ENCODE data around the gene GLB1L.

The GLB1L gene

GRCh38 chr2:219218732-219219701, 26.2 kb downstream of the GLB1L start, which contains the start of gene ABCB6:
Gene ABCB6 (minus strand): TSS chr2:219218958. CDS start chr2:219218673, 285 bp downstream.
- TF ChIP-seq, protein P1, sequence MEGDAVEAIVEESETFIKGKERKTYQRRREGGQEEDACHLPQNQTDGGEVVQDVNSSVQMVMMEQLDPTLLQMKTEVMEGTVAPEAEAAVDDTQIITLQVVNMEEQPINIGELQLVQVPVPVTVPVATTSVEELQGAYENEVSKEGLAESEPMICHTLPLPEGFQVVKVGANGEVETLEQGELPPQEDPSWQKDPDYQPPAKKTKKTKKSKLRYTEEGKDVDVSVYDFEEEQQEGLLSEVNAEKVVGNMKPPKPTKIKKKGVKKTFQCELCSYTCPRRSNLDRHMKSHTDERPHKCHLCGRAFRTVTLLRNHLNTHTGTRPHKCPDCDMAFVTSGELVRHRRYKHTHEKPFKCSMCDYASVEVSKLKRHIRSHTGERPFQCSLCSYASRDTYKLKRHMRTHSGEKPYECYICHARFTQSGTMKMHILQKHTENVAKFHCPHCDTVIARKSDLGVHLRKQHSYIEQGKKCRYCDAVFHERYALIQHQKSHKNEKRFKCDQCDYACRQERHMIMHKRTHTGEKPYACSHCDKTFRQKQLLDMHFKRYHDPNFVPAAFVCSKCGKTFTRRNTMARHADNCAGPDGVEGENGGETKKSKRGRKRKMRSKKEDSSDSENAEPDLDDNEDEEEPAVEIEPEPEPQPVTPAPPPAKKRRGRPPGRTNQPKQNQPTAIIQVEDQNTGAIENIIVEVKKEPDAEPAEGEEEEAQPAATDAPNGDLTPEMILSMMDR (IDR thresholded peaks at IDR 0.05; ENCODE audit: low read depth, low read length), result no peak
- H3K4me3 ChIP-seq (ENCODE audit: low read depth, low read length), result peak within 1 kb of the TSS; percentile 65

GRCh38 chr2:219218217-219218731, 27.0 kb downstream of the GLB1L start:
- TF ChIP-seq, protein P1 (IDR thresholded peaks at IDR 0.05; ENCODE audit: low read depth, low read length), result no peak
- H3K4me3 ChIP-seq (ENCODE audit: low read depth, low read length), result peak overlapping the region; percentile 65

DNA sequence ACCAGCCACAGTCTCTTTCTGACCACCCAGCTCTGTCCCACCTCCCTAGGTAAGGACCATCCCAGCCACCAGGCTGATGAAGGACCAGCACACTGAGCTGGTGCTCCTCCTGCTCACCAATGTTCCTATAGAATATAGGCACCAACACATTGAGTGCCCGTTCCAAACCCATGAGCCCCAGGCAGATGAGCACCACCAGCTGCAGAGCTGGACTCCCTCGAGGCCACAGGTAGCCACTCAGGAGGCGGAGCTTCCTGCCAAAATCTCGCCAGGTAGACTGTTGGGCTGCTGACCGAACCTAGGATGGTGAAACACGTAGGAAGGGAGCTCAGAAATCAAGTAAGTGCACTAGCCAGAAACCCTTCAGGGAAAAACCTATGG, 28.7 kb downstream of the GLB1L start:
- no peak overlapping the region for H3K4me3 ChIP-seq (ENCODE audit: low read depth, low read length)
- TF ChIP-seq, protein P1 (IDR thresholded peaks at IDR 0.05; ENCODE audit: low read depth, low read length), result no peak

GRCh38 chr2:219215871-219216534, 29.2 kb downstream of the GLB1L start:
- TF ChIP-seq, protein P1 (IDR thresholded peaks at IDR 0.05; ENCODE audit: low read depth, low read length), result no peak
- no peak overlapping the region for H3K4me3 ChIP-seq (ENCODE audit: low read depth, low read length)

- TF ChIP-seq, protein P1 (IDR thresholded peaks at IDR 0.05; ENCODE audit: low read depth, low read length), result no peak
- no peak overlapping the region for H3K4me3 ChIP-seq (ENCODE audit: low read depth, low read length)
Measured at GRCh38 chr2:219214786-219215185, 30.5 kb downstream of the GLB1L start.

- no peak overlapping the region for H3K4me3 ChIP-seq (ENCODE audit: low read depth, low read length)
- TF ChIP-seq, protein P1 (IDR thresholded peaks at IDR 0.05; ENCODE audit: low read depth, low read length), result no peak
Measured at GRCh38 chr2:219214141-219214540, 31.1 kb downstream of the GLB1L start.
